Fibroblast of skin of left quadriceps (primary cell): ENCODE results near the gene NDRG3.
"Not testable (repeated sequence)": the region's sequence is repeated elsewhere in the genome, so short reads cannot be mapped to it uniquely, and the experiment has no call there.

ENCODE experiments used
- DNase-seq, 2 experiments: peaks; one replicate each; pipeline ENCODE4 v3.0.0-alpha.2; 2013; ENCODE audit warnings: low read depth in 2 of 2

The NDRG3 gene

DNA sequence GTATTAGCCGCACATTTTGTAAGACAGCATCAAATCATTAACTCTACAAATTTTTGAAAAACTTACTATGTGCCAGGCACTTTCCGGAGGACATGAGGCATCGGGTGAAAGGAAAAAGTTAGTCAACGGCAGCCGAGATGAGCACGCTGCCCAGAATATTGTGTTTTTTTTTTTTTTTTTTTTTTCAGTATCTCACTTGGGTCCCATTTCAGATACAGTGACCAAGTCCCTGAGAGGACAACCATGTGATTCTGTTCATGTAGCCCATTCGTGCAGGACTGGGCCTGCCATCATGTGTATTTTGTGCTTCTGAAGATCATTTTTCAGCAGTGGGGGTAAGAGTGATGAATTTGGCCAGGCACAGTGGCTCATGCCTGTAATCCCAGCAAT lies 101.2 kb downstream of the NDRG3 start:
- DNase-seq: no peak

DNA sequence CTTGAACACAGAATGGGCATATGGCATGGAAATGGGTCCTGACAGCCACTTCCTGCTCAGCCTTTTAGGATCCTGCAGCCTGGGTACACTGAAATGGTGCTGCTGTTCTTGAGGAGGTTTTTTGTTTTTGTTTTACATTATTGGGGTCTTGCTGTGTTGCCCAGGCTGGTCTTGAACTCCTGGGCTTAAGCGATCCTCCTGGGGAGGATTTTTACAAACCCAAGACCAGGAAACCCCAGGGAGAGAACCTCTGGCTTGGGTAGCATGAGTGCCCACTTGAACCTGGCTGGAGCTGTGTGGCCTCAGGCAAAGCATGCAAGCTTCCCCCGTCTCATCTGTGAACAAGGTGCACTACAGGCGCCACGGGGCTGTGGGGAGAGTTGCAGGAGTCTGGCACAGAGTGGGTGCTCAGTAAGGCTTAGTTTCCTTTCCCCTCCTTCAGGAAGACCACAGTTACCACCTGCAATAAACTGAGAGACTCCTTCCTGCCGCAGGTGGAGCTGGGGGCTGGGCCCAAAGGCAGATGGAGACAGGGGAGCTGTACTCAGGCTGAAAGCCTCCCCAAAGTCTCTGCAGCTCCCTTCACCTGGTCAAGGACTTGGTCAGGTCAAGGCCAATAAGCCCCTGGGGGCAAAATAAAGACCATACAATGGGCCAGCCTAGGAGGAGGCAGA lies 101.7 kb downstream of the NDRG3 start:
- no peak for DNase-seq

DNA sequence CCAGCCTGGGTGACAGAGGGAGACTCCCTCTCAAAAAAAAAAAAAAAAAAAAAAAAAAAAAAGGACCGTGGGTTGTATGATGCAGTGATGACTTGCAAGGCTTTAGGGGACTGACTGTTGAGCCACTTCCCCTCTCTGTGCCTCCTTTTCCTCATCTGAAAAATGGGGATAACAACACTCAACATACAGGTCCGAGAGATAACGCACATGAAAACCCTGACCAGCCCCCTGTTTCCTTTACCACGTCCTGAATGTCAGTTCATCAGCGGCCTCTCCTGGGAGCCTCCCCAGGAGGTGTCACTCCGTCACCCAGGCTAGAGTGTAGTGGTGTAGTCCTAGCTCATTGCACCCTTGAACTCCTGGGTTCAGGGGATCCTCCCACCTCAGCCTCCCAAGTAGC lies 103.8 kb downstream of the NDRG3 start:
- DNase-seq: no peak

DNA sequence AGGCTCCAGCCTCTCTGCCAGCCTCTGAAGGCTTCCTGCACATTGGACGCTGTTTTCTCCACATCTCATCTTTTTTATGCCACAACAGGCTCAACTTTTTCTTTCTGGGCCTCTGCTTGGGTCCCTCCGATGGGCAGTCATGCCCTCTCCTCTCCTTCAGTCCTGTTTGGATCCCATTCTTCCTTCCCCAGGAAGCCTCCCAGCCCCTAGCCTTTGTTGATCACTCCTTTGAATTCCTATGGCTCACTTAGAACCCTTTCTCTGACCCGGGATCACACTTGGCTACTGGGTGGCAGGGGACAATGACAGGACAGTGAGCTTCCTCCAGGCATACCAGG lies 104.4 kb downstream of the NDRG3 start:
- DNase-seq: no peak

DNA sequence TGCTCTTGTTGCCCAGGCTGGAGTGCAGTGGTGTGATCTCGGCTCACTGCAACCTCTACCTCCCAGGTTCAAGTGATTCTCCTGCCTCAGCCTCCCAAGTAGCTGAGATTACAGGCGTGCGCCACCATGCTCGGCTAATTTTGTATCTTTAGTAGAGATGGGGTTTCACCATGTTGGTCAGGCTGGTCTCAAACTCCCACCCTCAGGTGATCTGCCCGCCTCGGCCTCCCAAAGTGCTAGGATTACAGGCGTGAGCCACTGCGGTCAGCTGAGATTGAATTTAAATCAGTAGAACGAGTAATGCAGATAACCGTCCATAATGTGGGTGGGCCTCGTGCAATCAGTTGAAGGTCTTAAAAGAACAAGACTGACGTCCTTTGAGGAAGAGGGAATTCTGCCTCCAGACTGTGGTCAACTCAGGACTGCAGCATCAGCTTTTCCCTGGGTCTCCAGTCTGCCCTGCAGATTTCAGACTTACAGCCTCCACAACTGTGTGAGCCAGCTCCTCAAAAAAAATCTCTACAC lies 107.0 kb downstream of the NDRG3 start:
- DNase-seq: not testable (repeated sequence)

DNA sequence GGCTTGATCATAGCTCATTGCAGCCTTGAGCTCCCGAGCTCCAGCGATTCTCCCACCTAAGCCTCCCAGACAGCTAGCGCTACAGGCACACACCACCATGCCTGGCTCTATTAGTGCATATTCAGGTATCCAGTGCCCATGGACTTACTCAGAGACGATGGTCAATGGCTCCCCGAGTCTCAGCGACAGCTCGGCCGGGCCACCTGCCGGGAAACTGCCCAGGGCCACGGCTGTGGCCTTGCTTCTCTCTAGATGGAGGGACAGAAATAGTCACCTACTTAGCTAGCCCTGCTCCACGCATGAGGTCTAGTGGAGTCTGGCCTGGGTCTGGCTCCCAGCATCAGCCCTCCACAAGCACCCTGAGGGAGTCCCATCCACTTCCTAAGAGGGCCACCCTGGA lies 111.5 kb downstream of the NDRG3 start:
- DNase-seq: no peak

DNA sequence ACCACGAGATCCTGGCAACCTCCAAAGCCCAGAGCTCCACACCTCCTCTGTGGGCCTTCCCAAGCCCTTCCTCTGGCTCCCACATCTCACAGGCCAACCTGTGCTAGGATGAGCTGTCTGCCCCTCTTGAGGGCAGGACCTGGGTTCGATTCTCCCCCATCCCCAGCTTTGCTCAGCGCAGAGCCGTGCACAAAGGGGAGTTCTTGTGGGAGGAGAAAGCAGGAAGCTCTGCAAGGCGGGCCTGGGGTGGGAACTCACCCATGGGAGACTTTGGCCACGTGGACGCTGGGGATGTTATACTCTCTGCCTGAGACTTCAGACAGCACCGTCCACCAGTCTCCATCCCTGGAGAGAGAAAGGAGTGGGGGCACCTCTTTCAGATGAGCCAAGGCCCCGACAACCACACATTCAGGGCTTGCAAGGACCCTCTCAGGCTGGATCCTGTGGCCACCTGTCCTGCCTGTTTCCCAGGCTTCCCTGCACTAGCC lies 112.6 kb downstream of the NDRG3 start:
- no peak for DNase-seq

DNA sequence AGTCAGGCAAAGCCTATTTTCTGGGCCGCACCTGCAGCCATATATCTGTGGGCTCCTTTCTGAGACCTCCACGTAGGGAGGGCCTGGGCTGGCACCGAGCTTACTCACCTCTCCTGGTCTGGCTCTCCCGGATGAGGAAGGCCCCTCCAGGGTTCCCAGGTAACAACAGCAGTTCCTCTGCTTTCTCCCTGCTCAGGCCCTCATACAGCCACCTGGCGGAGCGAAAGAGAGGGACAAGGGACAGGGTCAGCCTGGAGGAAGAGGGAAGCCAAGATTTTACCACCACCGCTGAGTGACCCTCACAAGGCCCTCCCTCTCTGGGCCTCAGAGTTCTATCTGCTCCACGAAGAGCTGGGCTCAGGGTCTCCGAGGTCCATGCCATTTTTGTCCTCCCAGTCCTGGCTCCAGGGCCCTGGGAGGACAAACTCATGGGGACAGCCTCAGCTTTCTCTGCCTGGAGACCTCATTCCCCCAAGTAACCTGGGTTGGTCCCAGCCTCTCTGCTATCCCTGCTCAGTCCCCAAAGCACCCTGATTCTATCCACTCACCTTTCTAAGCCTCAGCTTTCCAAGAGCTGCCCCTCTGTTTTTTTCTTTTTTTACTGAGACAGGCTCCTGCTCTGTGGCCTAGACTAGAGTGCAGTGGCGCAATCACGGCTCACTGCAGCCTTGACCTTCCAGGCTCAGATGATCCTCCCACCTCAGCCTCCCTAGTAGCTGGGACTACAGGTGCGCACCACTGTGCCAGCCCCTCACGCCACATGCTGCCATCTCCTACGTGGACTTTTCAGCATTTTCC lies 113.2 kb downstream of the NDRG3 start:
- no peak for DNase-seq

DNA sequence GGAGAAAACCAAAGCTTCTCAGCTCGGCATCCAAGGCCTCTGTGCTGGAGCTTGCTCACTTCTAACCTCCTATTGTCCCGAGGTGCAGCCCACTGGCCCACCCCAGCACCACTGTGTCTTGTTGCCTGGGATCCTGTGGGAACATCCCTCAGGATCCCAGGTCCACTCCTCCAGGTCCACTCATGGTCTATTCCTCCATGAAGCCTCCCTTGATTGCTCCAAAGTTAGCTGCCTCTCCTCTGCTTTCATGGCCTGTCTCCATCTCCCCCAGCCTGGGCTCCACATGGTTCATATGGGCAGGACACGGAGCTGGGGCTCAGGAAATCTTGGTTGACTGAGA lies 113.8 kb downstream of the NDRG3 start:
- DNase-seq: no peak

DNA sequence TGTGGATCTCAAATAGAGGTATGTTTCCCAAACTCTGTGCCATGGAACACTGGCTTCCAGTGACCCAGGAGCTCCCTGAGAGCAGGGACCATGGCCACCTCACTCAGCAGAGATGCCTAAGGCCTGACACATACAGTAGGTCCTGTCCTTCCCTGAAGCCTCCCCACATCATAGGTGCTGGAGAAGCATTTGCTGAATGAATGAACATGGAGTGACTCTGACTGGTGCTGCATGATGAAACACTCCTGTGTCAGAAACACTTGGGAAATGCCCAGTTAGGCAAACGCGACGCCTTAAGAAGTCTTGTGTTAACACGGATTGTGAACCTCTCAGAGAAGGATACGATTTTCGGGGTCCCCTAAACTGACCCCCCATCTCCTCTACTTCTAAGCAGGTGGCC lies 114.2 kb downstream of the NDRG3 start:
- no peak for DNase-seq

DNA sequence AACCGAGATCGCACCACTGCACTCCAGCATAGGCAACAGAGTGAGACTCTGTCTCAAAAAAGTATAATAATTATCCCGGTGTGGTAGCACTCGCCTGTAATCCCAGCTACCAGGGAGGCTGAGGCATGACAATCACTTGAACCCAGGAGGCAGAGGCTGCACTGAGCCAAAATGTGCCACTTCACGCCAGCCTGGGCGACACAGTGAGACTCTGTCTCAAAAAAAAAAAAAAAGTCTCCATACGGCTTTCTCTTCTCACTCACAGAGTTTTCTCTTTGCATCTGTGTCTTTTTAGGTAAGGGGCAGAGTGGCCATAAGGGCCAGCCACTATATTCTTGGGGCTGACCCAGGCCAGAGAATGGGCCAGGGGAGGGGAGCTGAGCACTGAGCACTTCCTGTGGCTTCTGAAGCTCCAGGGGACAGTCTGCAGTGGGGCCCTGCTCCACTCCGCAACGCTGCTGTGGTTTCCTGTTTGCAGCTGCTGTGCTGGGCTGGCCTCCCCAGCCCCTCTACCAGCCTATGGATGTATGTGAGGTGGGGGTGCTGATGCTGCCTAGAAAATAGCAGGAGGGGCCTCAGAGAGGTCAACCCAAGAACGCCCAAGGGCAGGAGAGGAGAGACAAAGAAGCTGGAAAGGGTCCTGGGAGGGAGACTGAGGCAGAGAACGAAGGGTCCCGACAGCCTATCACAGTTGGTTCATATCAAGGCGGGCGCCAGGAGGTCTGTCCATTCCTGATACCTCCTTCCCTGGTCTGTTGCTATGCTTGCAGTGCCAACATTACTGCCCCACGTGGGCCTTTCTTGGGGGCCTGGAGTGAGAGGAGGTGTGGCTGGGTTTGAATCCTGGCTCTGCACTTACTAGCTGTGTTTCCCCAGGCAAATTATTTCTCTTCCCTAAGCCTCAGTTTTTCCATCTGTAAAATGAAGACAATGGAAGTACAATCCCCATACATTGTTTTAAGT lies 115.9 kb downstream of the NDRG3 start:
- DNase-seq: no peak

DNA sequence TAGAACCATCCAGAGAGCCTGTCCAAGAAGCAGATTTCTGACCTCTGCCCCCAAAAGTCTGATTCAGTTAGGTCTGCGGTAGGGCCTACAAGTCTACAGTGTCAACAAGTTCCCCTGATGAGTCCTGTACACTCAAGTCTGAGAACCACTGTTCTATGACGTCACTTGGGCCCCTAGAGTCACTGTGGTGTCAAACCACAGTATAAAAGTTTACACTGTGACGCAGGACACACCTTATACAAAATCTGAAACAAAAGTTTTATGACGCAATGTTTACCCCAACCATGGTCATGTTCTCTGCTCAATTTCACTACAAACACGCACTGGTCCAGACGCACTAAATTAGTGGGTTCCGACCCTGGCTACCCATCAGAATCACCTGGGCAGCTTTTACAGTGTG lies 117.8 kb downstream of the NDRG3 start:
- DNase-seq: no peak

DNA sequence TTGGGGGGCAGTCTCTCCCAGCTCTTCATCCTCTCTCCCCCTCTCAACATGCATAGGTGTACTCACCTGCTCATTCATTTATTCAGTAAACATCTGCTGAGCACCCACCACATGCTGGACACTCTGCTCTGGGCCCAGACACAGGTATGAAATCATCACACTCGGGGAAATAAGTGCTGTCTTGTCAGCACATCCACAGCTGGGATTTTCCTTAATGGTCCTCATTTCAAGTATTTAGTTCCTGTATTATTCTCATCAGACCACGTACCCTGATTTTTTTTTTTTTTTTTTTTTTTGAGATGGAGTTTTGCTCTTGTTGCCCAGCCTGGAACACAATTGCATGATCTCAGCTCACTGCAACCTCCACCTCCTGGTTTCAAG lies 121.0 kb downstream of the NDRG3 start:
- no peak for DNase-seq

DNA sequence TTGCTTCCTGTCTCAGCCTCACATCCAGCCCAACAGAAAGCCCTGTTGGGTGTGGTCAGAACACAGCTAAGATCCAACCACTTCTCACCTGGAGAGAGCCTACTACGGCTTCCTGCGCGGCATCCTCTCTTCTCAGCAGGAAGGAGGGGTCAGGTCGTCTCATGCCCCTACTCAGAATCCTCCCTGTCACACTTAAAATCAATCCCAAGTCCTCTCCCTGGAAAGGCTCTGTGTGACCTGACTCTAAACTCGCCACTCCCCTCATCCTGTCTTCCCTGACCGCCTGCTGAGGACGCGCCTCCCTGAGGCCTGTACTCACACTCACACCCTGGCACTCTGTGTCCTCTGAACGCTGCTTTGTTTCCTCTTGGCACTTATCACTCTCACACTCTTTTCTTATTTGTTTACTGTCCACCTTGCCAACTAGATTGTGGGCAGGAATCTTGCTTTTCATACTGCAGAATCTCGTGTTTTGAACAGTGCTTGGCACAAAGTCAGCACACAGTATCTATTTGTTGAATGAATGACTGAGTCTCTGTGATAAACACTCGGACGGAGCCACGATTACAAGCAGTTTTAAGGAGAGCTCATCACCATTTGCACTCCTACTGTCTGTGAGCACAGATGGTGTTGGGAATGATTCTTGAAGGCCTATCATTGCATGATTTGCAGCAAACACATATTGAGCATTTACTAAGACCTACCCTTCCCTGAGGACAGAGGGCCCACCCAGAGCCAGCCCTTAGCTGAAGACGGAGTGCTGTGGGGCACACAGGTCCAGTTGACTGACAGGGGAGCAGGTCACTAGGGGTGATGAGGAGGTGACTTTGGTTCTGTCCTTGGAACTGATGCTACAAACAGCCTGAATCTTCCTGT lies 121.6 kb downstream of the NDRG3 start:
- DNase-seq: no peak

DNA sequence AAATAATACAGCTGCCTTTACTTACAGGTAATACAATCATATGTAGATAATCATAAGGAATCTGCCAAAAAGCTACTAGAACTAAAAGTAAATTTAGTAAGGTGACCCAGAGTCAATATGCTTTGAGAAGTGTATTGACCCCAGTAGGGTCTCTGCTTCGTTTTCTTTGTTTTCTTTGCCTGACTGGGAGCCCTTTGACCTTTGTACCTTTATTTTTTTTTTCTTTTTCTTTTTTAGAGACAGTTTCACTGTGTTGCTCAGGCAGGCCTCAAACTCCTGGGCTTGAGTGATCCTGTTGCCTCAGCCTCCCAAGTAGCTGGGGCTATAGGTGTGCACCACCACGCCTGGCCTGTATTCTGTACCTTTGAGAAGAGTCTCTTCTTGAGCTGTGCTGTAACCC lies 122.4 kb downstream of the NDRG3 start:
- no peak for DNase-seq

DNA sequence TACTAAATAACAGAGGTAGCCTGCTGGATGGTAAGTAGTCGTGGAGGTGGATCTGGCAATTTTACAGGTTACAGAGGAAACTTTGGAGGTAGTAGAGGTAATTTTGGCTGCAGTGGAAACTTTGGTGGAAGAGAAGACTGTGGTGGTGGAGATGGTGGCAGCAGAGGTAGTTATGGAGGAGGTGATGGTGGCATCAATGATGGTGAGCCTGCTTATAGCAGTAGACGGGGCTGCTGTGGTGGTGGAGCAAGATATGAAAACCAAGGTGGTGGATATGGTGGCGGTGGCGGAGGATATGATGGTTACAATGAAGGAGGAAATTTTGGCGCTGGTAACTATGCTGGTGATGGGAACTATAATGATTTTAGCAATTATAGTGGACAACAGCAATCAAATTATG lies 125.0 kb downstream of the NDRG3 start:
- DNase-seq: no peak

DNA sequence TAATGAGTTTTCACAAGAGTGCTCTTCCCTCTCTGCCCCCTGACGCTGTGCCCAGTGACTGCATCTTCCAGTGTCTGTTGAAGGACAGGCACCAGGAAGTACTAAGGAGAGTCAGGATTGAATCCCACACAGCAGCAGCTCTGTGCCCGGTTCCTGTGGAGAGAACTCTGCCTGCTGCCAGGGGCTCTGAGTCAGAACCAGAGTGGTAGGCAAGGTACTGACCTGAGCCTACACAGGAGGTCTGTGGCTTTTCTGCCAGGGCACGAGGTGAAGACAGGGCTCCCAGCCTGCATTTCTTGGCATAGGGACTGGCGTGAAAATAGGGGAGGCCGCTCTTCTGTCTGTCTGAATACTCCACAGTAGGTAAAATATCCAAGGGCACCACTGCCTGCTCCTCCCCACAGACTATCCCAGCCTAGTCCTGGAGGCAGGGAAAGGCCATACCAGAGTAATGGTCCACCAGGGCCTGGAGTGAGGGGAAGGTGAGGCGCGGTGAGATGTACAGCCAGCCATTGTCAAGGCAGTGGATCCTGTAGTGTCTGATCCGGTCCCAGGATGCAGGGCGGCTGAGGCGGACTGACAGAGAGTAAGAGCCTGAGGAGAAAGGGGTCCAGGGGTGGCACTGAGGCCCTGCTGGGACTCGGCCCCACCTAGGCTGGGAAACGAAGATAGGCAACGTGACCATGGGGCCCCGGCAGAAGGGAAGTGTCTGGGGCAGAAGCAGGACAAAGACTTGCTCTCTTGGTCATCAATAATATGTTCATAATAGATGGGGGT lies 130.9 kb downstream of the NDRG3 start:
- no peak for DNase-seq

DNA sequence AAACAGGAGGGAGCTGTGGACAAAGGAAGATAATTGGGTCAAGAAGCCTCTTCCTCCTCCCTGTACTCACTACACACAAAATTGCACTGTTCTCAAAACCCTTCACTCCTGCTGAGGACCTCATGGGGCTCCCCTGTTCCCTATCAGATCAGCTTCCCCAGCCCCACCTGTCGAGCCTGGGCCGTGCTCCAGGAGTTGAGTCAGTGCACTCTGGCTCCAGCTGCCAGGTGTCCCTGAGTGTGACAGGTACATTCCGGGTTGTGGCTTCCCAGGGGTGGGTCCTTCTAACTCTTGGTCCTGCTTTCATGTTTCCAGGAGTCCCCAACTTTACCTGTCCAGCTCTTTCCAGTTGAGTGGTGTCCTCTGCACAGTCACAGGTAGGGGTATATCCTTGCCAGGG lies 131.9 kb downstream of the NDRG3 start:
- DNase-seq: no peak

DNA sequence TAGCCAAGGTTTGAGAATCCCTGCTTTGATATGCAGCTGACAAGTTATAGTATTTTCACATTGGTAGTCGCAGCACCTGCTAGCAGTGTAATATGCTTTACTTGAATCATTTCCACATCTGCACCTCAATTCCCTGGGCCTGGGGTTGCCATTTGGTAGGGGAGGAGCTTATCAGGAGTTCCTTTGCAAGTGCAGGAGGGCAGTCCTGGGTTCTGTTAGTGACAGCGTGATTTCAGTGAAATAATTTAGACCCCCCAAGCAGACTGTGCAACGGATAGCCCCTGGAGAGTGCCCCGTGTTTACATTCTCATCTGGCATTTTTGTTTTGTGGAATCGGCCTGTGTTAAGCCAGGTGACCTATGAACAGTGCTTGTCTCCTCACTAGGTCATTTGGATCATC lies 134.3 kb downstream of the NDRG3 start:
- DNase-seq: no peak

DNA sequence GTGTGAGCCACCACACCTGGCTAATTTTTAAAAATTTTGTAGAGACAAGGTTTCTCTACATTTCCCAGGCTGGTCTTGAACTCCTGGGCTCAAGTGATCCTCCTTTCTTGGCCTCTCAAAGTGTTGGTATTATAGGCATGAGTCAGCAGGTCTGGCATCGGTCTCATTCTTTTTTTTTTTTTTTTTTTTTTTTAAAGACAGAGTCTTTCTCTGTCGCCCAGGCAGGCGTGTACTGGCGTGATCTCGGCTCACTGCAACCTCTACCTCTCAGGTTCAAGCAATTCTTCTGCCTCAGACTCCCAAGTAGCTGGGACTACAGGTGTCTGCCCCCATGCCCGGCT lies 137.5 kb downstream of the NDRG3 start:
- not testable (repeated sequence) for DNase-seq
